ENCODE data around the gene TMEM178A.

TMEM178A gene

DNA sequence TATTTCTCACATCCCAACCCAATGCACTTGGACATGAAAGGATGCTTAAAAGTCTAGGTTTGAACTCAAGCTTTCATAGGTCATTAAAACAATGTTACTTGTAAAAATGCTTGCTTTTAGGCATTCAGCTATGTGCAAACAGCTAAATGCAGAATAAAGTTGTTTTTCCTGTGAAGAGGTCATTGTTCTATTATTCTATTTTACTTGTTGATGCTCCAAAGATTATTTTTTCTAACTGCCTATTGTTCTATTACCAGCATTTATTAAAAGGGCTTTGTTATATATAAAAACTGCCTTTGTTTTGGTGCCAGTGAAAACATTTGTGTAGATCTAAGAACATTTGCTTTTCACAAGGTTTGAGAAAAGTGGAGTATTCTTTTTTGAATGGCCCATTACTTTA is 49.4 kb downstream of the TMEM178A start:
- no peak for DNase-seq
- Histone ChIP-seq H3K9me3 (no peaks in the 10 kb centered on the region), H3K4me1 (peaks cover 4% of the 10 kb centered on the region; the same call in 1 of the 2 replicates), H3K4me3 (ENCODE audit: low read depth, low read length) (no peak overlapping the region), H3K36me3 (no peaks in the 10 kb centered on the region), H3K27me3 (no peaks in the 10 kb centered on the region)
- TF ChIP-seq, protein P1, sequence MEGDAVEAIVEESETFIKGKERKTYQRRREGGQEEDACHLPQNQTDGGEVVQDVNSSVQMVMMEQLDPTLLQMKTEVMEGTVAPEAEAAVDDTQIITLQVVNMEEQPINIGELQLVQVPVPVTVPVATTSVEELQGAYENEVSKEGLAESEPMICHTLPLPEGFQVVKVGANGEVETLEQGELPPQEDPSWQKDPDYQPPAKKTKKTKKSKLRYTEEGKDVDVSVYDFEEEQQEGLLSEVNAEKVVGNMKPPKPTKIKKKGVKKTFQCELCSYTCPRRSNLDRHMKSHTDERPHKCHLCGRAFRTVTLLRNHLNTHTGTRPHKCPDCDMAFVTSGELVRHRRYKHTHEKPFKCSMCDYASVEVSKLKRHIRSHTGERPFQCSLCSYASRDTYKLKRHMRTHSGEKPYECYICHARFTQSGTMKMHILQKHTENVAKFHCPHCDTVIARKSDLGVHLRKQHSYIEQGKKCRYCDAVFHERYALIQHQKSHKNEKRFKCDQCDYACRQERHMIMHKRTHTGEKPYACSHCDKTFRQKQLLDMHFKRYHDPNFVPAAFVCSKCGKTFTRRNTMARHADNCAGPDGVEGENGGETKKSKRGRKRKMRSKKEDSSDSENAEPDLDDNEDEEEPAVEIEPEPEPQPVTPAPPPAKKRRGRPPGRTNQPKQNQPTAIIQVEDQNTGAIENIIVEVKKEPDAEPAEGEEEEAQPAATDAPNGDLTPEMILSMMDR (IDR thresholded peaks at IDR 0.05; ENCODE audit: low read depth, low read length): no peak

DNA sequence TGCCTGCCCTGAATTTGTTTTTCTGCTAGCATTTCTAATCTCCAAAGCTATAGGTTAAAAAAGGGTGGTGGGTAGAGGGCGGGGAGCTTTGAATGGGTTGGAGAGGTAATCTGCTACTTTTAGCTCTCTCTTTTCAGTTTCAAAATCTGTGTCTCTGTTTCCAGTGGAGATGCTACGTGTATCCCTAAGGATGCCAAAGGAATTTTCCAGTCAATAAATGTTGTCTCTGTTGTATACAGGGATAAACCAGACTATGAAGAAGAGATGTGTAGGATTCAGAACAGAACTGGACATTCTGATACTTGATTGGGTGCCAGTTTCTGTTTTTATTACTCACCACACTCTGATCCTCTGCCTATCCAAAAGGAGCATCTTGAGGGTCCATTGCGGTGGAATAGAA is 50.1 kb downstream of the TMEM178A start:
- no peak for DNase-seq
- TF ChIP-seq, protein P1 (IDR thresholded peaks at IDR 0.05; ENCODE audit: low read depth, low read length): no peak
- Histone ChIP-seq H3K4me1 (peaks cover 4% of the 10 kb centered on the region; the same call in 1 of the 2 replicates), H3K4me3 (ENCODE audit: low read depth, low read length) (no peak overlapping the region), H3K9me3 (no peaks in the 10 kb centered on the region), H3K36me3 (no peaks in the 10 kb centered on the region), H3K27me3 (no peaks in the 10 kb centered on the region)

GRCh38 chr2:39717067-39717466 is 51.4 kb downstream of the TMEM178A start:
- TF ChIP-seq, protein P1 (IDR thresholded peaks at IDR 0.05; ENCODE audit: low read depth, low read length): no peak
- DNase-seq: peak; percentile 56

DNA sequence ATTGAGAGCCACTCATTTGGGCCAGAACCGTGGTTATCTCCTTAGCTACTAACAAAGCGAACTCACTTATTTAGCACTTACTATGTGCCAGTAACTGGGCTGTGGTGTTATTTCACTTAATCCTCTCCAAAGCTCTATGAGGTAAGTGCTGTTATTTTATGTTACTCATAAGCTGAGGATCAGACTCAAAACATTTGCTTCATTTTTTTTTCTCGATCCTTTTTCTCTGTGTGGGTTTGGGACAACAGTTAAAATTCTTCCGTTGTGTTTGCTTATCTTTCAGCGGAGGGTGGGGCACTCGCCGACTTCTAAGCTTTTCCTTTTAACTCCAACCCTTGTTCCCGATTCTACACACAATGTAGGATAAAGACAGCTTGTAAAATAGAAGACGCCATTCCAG is 52.8 kb downstream of the TMEM178A start:
- Histone ChIP-seq H3K4me1 (peaks cover 4% of the 10 kb centered on the region; the same call in 1 of the 2 replicates), H3K4me3 (ENCODE audit: low read depth, low read length) (no peak overlapping the region), H3K27me3 (no peaks in the 10 kb centered on the region), H3K9me3 (no peaks in the 10 kb centered on the region), H3K36me3 (no peaks in the 10 kb centered on the region)
- TF ChIP-seq, protein P1 (IDR thresholded peaks at IDR 0.05; ENCODE audit: low read depth, low read length): no peak
- no peak for DNase-seq

More at GRCh38 chr2:39717067-39717466, 51.4 kb downstream of the TMEM178A start:
- H3K36me3 ChIP-seq: no peaks in the 10 kb centered on the region
- H3K9me3 ChIP-seq: no peaks in the 10 kb centered on the region
- H3K27me3 ChIP-seq: no peaks in the 10 kb centered on the region
- no peak overlapping the region for H3K4me3 ChIP-seq (ENCODE audit: low read depth, low read length)
- H3K4me1 ChIP-seq: peaks cover 4% of the 10 kb centered on the region; the same call in 1 of the 2 replicates

- DNase-seq: no peak
- TF ChIP-seq, protein P1 (IDR thresholded peaks at IDR 0.05; ENCODE audit: low read depth, low read length): no peak
- peaks cover 4% of the 10 kb centered on the region; the same call in 1 of the 2 replicates for H3K4me1 ChIP-seq
- no peaks in the 10 kb centered on the region for H3K27me3 ChIP-seq
- no peaks in the 10 kb centered on the region for H3K36me3 ChIP-seq
- H3K9me3 ChIP-seq: no peaks in the 10 kb centered on the region
- H3K4me3 ChIP-seq (ENCODE audit: low read depth, low read length): no peak overlapping the region
Observed at GRCh38 chr2:39719317-39719716, 53.6 kb downstream of the TMEM178A start.

GRCh38 chr2:39720970-39721369 is 55.3 kb downstream of the TMEM178A start:
- H3K9me3 ChIP-seq: no peaks in the 10 kb centered on the region
- H3K36me3 ChIP-seq: no peaks in the 10 kb centered on the region
- TF ChIP-seq, protein P1 (IDR thresholded peaks at IDR 0.05; ENCODE audit: low read depth, low read length): no peak
- H3K4me1 ChIP-seq: peaks cover 4% of the 10 kb centered on the region; the same call in 1 of the 2 replicates
- H3K27me3 ChIP-seq: no peaks in the 10 kb centered on the region
- no peak overlapping the region for H3K4me3 ChIP-seq (ENCODE audit: low read depth, low read length)
- no peak for DNase-seq
